ENCODE data around the gene MYL5.
A peak's percentile ranks its signal among the peaks of the same experiment; 100 is the strongest.

Gene MYL5

DNA sequence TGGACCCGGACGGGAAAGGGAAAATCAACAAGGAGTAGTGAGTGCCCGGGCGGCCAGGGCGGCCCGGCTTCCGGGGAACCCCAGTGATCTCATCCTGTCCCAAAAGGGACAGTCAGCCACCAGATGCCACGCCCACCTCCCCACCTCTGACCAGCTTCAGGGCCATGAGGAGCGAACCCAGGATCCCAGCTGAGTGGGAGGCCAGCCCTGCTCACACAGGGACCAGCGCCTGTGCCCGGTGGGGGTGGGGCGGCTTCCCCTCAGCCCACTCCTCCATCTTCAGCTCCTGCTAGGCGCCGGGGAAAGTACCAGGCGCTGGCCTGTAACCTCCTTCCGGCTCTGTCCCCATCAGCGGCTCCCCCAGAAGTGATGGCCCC, 6.2 kb downstream of the MYL5 start:
- TF ChIP-seq, protein P1, sequence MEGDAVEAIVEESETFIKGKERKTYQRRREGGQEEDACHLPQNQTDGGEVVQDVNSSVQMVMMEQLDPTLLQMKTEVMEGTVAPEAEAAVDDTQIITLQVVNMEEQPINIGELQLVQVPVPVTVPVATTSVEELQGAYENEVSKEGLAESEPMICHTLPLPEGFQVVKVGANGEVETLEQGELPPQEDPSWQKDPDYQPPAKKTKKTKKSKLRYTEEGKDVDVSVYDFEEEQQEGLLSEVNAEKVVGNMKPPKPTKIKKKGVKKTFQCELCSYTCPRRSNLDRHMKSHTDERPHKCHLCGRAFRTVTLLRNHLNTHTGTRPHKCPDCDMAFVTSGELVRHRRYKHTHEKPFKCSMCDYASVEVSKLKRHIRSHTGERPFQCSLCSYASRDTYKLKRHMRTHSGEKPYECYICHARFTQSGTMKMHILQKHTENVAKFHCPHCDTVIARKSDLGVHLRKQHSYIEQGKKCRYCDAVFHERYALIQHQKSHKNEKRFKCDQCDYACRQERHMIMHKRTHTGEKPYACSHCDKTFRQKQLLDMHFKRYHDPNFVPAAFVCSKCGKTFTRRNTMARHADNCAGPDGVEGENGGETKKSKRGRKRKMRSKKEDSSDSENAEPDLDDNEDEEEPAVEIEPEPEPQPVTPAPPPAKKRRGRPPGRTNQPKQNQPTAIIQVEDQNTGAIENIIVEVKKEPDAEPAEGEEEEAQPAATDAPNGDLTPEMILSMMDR (IDR thresholded peaks at IDR 0.05; ENCODE audit: control insufficient read depth, extremely low read depth, insufficient read depth) = no peak
- peak overlapping the region; percentile 40 for H3K4me3 ChIP-seq (ENCODE audit: low read depth, low read length)
- DNase-seq (ENCODE audit: low read depth) = no peak

DNA sequence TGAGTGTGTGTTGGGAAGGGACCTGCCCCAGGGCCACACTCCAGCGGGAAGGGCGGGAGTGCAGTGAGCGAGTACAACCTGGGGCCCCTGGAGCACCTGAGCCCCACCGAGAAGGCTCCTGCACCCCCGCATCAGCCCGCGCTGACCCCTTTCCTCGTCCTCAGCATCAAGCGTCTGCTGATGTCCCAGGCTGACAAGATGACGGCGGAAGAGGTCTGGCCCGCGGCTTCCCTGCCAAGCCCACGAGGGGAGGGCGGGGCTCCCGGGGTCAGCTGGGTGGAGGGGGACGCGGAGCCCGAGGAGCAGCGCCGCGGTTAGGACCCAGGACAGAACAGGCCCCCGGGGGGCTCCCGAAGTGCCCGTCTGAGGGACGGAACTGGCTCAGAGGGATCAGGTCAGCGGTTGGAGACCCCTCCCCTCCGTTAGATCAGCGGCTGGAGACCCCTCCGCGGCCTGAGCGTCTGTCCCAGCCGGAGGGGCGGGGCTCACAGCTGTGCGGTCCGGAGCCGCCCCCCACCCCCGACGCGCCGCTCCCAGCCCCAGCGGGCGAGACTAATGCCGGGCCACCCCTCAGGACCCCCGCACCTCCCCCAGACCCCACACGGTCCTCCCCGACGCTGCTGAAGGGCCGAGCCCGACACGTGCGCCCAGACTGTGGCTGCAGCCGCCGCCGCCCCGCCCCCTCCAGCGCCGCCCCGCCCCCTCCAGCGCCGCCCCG, 6.7 kb downstream of the MYL5 start:
- no peak for DNase-seq (ENCODE audit: low read depth)
- H3K4me3 ChIP-seq (ENCODE audit: low read depth, low read length) = peak overlapping the region; percentile 40

DNA sequence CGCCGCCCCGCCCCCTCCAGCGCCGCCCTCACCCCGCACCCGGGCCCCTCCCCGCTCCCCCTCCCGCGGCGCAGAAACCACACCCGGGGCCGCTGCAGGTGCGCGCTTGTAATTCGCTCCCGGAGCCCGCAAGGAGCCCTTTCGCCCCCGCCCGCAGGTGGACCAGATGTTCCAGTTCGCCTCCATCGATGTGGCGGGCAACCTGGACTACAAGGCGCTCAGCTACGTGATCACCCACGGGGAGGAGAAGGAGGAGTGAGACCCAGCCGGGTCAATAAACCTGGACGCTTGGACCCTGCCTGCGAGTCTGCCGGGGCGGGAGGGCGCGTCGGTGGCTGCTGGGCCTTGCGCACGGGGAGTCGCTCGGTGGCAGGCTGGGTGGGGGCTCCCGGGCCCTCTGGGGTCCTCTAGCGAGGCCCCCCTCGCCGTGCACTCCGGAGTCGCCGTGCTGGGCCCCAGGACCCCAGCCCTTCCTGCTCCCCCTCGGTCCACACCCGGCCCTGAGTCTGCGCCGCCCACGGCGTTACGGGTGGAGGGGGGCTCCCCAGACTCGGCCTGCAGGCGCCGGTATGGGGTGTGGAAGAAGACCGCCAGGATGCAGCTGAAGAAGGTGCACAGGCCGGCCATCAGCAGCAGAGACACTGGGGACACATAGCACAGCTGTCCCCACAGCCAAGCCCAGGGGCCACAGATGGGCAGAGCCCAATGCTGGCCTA, 7.6 kb downstream of the MYL5 start:
- TF ChIP-seq, protein P1 (IDR thresholded peaks at IDR 0.05; ENCODE audit: control insufficient read depth, extremely low read depth, insufficient read depth) = no peak
- DNase-seq (ENCODE audit: low read depth) = peak; percentile 67
- peak overlapping the region; percentile 50 for H3K4me3 ChIP-seq (ENCODE audit: low read depth, low read length)

More for the DNA sequence above, 6.7 kb downstream of the MYL5 start:
- TF ChIP-seq, protein P1 (IDR thresholded peaks at IDR 0.05; ENCODE audit: control insufficient read depth, extremely low read depth, insufficient read depth) = no peak

DNA sequence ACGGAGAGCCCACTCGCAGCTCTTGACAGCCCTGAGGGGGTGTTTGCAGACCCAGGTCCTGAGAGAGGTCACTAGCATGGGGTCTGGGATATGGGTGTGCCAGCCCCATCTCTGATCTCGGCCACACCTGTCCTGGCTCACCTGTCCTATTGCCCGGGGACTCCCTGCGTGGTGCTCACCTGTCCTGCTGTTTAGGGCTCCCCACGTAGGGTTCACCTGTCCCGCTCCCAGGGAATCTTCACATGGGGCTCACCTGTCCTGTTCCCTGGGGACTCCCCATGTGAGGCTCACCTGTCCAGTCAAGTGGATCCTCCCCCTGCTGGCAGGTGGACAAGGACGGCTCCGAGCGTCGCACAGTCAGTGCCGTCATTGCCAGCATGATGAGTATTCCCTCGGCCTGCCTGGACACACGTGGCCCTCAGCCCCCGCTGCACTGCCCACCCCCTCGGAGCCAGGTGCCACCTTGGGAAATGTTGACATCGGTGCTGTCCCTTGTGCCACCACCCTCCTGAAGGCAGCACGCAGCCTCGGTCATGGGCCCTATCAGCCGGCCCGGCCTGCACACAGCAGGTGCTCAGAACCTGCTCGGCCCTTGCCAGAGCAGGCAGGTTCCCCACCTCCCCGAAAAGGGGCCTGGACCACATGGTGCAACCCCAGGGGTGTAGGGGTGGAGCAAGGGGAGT, 8.3 kb downstream of the MYL5 start:
- TF ChIP-seq, protein P1 (IDR thresholded peaks at IDR 0.05; ENCODE audit: control insufficient read depth, extremely low read depth, insufficient read depth) = no peak
- DNase-seq (ENCODE audit: low read depth) = no peak
- H3K4me3 ChIP-seq (ENCODE audit: low read depth, low read length) = peak overlapping the region; percentile 50

DNA sequence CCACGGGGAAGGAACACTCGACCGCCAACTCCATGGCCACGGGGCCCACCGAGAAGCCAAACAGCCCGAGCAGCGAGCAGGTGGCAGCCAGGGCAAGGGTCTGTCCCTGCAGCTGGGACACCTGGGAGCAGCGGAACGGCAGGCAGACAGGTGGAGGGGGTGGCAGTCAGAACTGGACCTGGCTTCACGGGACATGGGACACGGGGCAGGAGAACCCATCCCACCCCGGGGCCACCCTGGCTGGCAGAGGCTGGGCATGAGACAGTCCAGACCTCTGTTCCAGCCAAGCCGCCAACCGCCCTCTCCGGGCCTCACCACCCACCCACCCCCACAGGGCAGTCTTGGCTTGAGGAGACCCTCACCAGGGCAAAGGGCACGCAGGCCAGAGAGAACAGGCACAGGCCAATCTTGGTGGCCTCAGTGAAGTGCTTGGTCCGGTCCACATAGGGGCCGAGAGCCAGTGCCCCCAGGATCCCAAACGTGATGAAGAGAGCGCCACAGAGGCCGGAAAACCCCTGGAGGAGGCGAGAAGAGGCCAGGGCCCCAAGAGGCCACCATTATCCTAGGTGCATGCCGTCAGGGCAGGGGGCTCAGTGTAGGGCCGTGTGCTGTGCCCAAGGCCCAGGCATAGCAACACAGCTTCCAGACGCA, 9.0 kb downstream of the MYL5 start:
- DNase-seq (ENCODE audit: low read depth) = no peak

DNA sequence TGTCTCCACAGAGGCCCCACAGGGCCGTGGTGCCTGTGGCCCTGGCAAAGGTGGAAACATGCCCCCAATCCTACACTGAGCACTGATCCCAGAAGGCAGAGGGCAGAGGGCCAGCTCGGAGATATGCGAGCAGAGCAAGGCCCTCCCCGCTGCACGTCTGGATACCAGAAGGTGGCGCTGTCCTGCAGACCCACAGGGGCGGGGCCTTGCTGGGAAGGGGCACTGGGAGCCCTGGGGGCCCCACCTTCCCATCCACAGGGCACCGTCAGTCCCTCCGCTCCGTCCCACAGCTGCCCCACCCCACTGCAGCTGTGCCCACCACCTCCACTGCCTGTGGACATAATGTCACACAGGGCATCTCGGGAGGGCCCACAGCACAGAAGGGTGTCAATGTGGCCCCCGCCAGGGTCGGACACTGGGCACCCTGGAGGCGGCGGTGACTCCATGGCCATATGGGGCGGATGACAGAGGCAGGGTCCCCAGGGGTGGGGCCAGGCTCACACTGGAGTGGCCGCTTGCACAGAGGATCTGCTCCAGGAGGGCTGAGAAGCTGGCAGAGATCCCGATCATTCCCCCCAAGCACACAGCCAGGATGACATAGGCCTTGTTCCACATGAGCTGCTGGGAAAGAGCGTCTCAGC, 9.8 kb downstream of the MYL5 start:
- peak; percentile 37 for DNase-seq (ENCODE audit: low read depth)
- no peak overlapping the region for H3K4me3 ChIP-seq (ENCODE audit: low read depth, low read length)

More for the DNA sequence above, 9.0 kb downstream of the MYL5 start:
- TF ChIP-seq, protein P1 (IDR thresholded peaks at IDR 0.05; ENCODE audit: control insufficient read depth, extremely low read depth, insufficient read depth) = no peak
- no peak overlapping the region for H3K4me3 ChIP-seq (ENCODE audit: low read depth, low read length)

More for the DNA sequence above, 9.8 kb downstream of the MYL5 start:
- TF ChIP-seq, protein P1 (IDR thresholded peaks at IDR 0.05; ENCODE audit: control insufficient read depth, extremely low read depth, insufficient read depth) = peak; percentile 74

Measured in LNCaP clone FGC (cell line).